GM10847 (cell line): ENCODE results near the gene ABCD3.

Source experiments
- POLR2A ChIP-seq: IDR thresholded peaks from 2 replicates; pipeline ENCODE4 v1.6.1; 2011; ENCODE audit not compliant: insufficient read length; ENCODE audit errors: extremely low read depth

The ABCD3 gene

DNA sequence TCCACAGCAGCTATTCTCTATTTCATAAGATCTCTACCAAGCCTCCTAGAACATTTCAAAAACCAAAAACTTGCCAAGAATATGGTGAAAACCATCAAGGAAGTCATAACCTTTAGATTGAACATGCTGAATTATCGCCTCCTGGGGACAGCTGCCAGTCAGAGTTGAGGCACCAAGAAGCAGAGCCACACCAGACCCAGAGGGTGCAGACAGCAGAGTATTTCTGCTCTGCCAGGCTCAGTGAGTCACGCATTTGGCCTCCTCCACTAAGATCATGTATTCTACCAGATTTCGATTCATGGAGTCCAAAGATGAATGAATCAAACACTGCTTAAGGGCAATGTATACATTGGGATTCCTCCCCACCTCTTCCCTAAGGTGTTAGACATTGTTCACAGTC lies 121.3 kb downstream of the ABCD3 start:
- TF ChIP-seq POLR2A: no peak

DNA sequence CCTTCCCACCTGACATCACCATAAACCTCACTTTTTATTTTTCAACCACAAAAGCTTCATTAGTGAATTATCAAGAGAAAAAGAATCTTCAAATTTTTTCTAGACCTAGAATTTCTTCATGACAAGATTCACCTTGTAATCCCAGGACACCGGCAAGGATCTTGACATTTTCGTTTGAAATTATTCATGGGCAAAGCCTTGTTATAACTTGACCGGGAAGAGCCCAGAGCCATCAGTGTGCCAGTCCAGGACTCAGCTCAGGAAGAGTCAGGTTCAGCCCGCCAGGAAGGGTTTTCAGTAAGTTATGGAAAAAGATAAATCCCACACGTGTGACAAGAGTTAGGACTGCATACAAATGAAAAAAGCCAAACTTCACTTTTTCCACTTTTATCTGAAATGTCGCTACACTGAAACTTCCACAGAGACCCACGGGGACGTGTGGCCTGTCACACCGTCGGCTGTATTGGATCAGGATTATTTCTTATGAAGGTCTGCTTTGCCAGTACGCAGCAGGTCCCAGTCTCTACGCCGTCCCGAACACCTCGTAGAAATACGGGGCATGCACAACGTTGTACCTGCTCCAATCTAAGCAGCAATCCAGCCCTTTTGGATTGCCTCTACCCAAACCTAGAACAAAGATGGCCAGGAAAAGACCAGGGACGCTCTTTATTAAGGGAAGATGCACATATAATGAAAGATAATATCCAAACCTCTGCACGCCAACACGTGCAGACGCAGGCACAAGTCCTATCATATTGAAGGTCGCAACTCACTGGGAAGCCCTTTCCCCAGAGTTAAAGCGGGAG lies 122.5 kb downstream of the ABCD3 start:
- no peak for TF ChIP-seq POLR2A

DNA sequence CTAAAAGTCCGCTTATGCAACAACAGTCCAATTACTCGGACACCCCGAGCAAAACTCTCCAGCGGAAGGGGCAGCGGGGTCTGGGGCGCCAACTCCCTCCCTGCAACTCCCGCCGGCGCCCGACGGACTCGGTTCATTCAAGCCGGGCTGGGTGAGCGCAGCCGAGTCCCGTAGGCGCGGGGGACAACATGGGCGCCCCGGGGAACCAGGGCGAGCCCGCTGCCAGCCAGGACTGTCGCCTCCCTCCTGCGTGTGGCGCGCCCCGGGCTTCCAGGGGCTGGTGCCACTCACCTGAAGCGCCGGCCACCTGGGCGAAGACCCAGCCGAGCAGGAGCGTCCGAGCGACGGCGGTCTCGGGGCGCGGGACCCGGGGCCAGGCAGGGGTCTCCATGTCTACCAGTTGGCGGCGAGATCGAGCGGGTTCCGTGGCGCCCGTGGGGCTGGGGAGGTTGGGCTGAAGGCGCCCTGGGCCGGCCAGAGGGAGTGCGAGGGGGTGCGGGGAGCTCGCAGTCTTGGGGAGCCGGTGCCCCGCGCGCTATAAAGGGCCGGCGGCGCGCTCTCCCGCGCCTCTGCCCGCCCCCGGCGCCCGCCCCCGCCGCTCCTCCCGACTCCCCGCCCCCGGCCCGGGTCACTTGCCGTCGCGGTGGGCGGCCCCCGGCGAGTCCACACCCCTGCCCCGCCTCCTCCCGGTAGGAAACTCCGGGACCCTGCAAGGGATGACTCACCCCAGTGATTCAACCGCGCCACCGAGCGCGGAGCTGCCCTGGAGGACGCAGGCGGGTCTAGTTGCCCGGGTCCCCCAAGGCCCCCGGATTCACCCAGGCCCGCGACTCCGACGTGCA lies 123.3 kb downstream of the ABCD3 start, which contains the start of gene F3:
TSS of gene F3 (minus strand) at position 514 of the 842 bp plus-strand sequence. CDS start at position 391, 123 bp downstream.
- no peak for TF ChIP-seq POLR2A

DNA sequence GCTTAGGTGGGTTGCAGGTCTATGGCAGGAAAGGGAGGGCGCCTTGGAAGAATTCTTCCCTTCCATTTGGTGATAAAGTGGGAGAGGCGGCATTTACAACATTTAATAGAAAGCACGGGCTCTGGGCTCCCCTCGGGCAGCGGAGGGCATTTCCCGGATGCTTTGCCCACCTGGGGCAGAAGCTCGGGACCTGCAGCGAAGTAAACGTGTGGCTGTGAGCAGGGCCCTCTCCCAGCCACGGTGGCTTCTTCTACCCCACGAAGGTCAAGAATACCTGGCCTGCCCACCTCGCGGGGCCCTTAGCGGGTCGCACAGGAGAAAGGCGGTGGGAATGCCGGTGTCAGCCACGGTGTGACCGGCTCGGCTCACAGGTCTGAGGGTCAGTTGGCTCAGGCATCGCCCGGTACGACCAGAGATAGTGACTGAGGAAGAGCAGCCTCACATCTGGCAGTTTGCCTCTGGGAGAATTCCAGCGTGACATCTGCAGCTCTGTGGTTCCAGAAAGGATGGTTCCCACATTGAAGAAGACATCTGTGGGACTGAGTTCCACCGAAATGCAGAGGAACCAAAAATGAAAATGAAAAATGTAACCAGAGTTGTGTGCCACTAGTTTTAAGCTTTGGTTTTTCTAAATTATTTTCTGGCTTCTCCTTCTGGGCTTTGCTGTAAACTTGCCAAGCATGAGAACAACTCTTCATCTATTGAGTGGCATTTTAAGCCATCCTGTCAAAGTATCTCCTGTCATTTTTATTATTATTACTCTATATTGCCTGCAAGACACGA lies 124.1 kb downstream of the ABCD3 start:
- no peak for TF ChIP-seq POLR2A

DNA sequence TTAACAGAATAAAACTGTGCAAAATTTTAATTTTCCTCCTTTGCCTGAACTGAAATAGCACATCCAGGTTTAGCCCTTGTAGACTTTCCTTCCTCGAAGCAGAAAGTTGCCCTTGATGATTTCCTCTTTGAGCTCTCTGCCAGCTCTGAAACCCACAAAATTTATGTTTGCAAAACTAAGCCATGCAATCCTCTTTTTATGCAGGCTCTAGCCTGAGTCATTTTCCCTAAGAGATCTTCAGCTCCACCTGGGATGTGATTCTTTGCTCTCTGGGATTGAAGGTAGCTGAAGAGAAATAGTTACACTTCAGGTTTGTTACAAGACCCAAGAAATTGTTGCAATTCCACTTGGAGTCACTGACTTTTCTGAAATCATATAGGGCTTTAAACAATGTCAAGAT lies 124.8 kb downstream of the ABCD3 start:
- TF ChIP-seq POLR2A: no peak

DNA sequence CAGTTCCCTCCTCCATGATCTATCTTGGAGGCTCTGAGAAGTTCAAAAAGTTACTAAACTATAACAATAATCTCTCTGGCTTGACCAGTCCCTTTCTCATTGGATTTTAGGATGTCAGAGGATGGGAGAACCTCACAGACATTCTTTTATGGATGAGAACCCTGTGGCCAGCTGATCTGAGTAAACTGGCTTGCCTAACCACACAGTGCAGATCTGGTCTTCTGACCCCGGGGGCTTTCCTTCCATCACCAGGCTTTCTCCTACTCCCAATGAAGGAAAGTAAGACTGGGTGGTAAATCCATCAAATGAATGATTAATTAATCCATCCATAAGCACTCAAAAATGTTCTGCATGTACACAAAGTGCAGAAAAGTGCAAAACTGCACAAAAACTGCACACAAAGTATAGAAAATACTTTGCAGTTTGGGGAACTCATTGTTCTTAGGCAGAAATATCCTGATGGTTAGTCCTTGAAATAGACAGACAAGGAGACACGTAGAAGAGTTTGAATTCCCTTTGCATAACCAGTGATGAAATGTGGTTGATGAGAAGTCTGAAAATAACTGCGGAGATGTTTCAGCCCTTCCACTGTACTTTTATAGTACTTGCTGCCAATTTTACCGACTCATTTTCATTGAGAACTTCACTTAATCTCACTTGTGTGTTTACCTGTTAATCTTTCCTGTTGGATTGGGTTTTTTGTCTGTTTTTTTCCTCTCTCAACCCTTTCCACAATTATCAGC lies 125.9 kb downstream of the ABCD3 start:
- no peak for TF ChIP-seq POLR2A

DNA sequence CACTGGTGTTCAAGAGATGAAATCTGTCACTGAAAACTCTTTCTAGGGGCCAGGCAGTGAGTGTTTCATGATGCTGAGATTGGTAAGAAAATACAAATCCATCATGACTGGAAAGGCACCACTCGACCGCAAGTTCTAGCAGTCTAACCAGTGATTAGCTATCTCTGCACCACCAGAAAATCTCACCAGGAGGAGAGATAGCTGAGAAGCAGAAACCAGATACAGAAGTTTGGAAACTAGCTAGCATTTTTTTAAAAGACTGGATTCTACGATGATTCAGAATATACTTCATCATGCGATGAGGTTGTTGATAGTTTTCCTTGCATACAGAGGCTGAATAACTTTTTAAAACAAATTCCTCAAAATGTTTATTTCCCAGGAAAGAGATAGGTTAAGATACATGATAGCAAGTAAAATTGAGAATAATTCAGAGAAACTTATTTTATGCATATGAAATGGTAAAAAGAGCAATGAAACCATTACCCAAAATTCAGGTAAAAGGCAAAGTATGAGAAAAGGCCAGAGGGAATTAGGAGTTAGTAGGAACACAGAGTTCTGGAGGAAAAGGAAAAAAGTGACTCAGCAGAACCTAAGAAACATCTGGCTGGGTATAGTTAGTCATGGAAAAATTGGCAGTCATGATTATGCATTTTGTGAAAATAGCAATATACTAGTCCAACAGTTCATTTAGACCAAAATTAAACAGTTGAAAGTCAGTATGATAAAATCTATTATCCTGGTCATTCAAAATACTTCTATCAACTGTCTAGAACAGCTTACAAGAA lies 126.7 kb downstream of the ABCD3 start:
- no peak for TF ChIP-seq POLR2A

DNA sequence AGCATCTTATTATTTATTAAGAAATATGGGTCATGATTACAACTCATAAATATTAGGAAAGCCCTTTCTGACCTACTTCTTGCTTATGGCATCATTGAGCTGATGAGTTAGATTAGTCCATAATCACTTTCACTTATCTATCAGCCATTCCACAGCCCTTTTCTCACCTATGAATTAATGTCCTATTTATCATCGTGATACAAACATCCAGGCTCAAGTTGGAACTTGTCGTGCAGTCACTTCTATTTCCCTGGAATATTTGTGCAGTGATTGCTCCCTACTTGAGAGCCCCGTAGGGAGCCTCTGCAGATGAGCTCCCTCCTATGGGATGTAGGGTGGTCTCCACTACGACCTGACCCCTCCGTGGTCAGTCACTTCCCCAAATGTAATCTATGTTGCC lies 131.5 kb downstream of the ABCD3 start:
- no peak for TF ChIP-seq POLR2A

DNA sequence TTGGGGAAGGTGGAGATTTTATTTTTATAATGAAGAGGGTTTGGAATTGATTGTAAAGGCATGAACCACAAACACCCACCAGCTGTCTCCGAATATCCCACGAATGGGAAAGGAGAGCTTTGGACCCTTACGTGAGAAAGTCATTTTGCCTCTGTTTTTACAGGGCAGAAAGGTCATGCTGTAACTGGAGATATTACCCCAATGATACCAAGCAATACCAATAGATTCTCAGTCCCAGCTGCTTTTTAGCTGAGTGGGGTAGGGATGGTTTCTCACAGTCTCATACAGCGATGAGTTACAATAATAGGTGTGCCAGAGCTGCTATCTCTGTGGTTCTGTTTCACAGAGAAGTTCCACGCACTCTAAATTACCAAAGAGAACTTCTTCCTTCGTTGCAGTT lies 132.2 kb downstream of the ABCD3 start:
- TF ChIP-seq POLR2A: no peak

DNA sequence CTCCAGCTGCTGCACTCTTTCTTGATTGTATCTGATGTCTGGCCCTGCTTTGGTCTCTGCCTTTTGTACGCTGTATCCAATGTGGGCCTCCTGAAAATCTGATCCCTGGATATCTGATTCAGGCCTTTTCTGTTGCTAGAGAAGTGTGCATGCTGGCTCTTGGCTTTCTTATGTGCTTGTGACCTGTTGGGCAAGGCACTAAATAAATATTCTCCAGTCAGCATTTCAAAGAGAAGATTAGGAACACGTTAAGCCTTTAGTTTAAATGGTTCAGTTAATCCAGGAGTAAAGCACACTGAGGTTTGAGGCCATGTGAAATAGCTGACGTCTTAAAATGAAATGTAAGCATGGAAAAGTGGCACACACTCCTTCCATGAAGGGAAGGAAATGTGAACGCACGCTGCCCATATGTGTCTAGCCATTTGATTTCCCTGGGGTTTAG lies 132.6 kb downstream of the ABCD3 start:
- TF ChIP-seq POLR2A: no peak

DNA sequence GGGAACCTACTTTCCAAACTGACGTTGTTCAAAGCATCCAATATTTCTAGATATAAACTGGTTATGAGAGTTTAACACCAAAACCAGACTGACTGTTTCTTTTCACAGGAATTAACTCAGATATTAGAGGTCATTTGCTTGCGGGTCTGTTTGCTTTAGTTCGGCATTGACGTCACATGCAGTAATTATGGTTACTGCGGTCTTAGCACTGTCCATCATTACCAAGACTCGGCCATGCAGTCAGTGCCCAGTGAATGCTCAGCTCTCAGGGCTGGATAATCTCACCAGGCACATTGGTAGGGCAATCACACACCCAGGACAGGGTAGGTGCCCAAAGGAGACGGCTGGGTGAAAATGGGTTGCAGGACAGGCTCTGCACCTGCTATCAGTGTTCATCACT lies 133.3 kb downstream of the ABCD3 start:
- no peak for TF ChIP-seq POLR2A

DNA sequence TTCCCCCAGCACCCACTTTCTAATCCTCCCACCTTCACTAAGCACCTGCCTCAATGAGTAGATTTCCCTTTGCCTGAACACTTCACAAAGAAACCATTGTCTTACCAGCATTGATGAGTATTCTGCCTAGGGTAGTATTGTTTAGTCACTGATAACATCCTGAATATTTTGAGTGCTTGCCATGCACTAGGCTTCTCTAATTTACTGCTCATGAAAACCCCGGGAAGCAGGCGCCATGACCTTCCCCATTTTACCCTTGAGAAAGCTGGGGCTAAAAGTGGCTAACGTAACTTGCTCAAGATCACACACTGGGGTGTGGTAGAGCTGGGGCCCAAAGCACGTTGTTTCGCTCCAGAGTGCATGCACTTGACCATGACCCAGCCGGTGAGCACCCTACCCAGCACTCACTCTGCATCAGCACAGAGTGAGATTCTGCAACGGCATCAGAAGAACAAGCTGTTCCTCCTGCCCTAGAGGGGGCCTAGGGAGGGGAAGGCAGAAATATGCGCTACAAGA lies 133.9 kb downstream of the ABCD3 start:
- no peak for TF ChIP-seq POLR2A

DNA sequence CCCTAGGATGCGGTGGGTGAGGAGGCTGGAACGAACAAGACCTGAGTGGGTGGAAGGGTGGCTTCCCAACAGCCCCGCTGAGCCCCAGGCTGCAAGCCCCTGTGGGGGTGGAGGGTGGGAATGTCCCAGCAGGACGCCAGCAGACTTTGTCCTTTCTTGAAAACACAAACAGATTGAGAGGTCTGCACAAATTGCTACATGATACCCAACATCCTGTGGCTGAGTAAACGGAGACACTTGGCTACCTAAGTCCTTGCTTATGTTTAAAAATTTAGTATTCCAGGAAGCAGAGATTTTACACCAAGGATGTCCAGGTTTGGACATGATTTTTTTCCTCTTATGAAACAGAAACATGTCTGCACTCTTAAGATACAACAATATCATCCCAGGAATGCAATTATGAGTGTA lies 135.1 kb downstream of the ABCD3 start:
- TF ChIP-seq POLR2A: no peak

DNA sequence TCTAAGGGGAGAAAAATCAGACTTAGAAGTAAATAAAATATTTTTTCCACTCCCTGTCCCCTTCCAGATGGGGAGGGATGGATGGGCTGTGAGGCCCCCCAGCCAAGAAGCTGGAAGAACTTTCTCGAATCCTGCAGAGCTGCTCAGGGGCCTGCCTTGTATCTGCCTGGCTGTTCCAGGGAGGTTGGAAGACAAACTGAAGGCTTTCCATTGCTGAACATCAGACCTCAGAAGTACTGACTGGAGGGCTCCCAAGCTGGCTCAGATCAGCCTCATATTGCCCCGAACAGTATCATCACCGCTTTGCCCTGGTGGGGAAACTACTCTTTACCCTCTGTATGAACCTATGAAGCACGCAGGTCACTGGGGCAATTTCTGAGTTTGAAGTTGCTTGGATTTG lies 135.7 kb downstream of the ABCD3 start:
- TF ChIP-seq POLR2A: no peak
